GM18870 (cell line): ENCODE measurements around the gene OR2G2.

ENCODE experiments used
- ATAC-seq: cut with Tn5 transposase; IDR thresholded peaks from one replicate; pipeline ENCODE4 v1.9.1; 2021; ENCODE audit warnings: moderate library complexity; ENCODE audit not compliant: unreplicated experiment

Gene OR2G2, protein sequence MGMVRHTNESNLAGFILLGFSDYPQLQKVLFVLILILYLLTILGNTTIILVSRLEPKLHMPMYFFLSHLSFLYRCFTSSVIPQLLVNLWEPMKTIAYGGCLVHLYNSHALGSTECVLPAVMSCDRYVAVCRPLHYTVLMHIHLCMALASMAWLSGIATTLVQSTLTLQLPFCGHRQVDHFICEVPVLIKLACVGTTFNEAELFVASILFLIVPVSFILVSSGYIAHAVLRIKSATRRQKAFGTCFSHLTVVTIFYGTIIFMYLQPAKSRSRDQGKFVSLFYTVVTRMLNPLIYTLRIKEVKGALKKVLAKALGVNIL

GRCh38 chr1:247588060-247588459, at the start of gene OR2G2:
Gene OR2G2 (plus strand): TSS chr1:247588360. CDS start chr1:247588360, 0 bp downstream.
- no peak for ATAC-seq

DNA sequence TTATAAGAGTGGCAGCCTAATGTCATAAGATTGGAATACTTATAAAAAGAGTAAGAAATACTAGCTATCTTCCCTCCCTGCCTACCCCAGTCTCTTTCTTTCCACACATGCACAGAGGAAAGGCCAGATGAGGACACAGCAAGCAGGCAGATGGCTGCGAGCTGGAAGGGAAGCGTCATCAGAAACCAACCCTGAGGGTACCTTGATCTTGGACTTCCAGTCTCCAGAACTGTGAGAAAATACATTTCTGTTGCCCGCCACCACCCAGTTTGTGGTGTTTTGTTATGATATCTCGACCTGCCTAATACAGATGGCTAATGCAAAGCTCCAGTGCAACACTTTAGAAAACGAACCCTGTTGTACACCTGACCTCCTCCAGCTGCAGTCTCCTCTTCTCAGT, 49.6 kb upstream of the OR2G2 start:
- ATAC-seq = no peak

- ATAC-seq = no peak
These were observed 48.9 kb upstream of the OR2G2 start for GRCh38 chr1:247539215-247539614.

- ATAC-seq = no peak
These were observed 47.6 kb upstream of the OR2G2 start for GRCh38 chr1:247540581-247540980.

DNA sequence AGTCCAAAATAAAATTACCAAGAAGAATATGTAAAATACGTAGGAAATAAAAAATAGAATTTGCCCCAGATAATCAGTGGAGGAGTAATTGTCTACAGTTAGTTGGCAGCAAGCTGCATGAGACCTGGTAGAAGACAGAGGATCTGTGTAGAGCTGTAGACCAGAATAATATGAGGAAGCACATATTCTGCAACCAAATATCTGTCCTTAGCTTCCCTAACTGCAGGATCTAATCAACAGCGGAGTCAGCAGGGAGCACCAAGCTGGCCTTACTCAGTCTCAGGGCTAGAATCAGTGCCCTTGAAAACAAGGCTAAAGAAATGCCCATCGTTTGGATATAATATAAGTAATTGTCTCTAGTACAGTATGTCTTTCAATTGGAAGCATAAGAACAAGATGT, 45.3 kb upstream of the OR2G2 start:
- no peak for ATAC-seq

DNA sequence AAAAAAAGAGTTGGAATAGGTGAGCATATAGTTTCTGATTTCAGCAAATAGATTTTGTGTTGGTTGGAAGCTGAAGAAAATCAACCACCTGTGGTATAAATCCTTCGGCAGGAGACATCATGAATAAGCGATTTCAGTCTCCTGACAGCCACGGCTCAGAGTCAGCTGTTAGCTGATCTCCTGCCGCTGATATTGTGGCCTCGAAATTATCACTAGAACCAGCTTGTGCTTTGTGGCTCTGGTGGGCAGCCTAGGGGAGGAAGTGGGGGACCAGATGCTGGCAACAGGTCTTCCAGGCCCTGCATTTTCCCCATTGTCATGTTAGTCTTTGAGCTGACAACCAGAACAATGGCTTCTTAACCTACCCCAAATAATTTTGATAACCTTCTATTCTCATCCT, 40.1 kb upstream of the OR2G2 start:
- no peak for ATAC-seq

GRCh38 chr1:247548769-247549182, 39.4 kb upstream of the OR2G2 start, which contains the start of gene GCSAML:
Gene GCSAML (plus strand): TSS chr1:247549134. CDS start chr1:247549192, 58 bp downstream.
- ATAC-seq = no peak

DNA sequence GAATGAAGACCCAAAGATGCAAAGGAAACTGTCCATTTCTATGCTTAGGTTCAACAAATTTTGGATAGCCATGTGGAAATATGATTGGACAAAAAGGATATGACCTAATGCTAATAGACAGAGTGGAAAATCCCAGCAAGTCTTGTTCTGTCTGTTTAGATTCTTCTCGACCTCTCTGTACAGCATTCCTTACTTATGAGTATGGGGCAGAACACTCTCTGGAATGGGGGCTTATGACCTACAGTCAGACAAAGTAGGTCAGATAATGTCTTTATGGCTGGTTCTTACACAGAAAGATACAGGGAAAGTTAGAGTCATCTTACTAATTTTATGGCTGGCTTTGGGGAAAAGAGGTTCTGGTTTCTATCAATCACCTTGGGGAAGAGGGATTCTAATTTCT, 36.4 kb upstream of the OR2G2 start:
- ATAC-seq = no peak

DNA sequence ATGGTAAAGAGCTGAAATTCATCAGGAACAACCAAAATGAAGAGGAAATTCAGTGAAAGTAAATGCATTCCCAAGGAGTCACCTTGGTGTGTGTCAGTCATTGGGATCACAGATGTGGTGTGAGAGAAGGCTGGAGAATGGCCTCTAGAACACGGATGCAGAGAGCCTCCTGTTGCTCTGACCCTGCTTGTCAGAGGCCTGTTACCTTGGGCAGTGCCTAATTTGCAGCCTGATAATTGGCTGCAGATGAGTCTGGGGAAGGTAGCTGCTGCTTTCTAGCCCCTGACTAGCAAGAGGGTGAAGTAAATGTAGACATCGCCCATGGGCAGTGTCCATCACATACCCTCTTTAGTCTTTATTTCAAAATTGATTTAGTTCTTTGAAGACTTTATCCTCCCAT, 35.9 kb upstream of the OR2G2 start:
- ATAC-seq = no peak

DNA sequence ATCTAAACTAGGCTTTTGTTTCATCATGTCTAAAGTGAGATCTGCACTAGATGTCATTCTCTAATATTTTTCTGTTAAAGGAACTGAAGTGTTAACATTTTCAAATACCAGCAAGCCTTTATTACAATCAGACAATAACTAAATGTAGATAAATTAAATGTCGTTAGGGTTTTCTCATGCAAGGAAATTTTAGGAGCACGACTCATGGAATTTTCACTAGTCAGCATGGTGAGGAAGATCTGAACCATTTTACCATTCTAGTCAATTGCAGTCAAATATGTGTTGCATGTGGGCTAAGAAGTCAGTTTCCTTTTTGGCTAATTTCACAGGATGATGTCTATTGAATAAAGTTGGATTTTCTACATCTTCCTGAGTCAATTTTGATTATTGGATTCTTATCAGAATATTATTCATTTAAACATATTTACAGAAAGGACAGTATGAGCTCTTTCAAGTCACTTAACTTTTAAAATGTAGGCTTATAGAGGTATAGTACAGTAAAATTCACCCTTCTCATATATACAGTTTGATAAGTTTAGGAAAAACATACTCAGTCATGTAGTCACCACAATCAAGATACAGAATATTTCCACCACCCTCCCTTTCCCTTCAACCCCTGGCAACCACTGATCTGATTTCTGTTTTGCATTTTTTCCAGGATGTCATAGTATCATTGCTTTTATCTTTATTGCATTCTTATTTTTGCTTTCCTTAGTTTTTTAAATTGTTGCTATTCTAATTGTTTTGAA, 30.1 kb upstream of the OR2G2 start:
- no peak for ATAC-seq

GRCh38 chr1:247561711-247562110, 26.4 kb upstream of the OR2G2 start:
- ATAC-seq = no peak

- no peak for ATAC-seq
These were observed 26.0 kb upstream of the OR2G2 start for GRCh38 chr1:247562198-247562597.

DNA sequence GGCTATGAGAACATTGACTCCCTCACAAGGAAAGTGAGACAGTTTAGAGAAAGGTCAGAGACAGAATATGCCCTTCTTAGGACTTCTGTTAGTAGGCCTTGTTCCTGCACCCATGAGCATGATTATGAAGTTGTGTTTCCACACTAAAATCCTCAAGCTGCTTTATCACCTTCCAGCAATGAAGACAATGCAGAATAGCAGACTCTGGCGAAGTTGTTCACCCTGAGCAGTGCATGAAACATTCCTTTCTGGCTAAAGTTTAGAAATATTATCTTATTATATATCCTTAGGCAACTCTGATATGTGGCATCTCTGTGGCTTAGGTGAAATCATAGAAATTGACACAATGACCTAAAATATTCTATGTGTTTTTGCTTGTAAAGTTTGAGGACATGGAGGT, 13.9 kb upstream of the OR2G2 start:
- no peak for ATAC-seq

- ATAC-seq = no peak
These were observed 13.5 kb upstream of the OR2G2 start for GRCh38 chr1:247574664-247575063.

DNA sequence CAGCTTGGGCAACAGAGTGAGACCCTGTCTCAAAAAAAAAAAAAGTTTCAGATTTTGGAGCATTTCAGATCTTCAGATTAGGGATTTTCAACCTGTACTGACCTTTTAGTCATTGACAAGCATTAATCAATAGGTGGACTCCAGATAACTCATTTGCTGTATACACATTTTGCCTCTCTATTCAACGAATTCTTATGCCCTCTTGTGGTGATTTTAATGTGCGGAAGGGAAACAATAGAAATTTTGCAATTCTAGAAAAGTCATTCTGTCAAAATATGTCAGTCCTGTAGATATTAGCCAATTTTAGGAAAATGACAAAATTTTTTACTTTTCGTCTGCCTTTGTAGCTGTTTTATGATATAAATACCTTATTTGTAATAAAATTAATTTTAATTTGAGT, 11.6 kb upstream of the OR2G2 start:
- no peak for ATAC-seq

DNA sequence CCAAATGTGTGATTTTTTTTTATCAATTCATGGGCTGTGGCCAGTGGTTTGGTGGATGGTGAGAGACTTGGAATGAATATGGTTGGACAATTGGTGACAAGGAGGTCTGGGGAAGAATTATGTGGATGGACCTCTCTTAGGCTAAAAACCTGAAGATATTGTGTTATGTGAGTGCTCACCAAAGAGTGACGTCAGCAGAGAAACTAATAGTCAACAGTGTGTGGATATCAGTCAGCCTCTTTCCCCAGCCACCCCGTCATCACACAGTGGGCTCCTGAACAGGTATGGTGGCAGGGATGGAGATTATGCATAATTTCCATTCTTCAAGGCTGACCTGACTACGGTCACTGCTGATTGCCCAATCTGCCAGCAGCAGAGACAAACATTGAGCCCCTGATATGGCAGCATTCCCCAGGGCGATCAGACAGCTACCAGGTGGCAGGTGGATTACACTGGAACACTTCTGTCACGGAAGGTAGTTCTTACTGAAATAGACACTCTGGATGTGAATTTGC, 9.2 kb upstream of the OR2G2 start:
- no peak for ATAC-seq

DNA sequence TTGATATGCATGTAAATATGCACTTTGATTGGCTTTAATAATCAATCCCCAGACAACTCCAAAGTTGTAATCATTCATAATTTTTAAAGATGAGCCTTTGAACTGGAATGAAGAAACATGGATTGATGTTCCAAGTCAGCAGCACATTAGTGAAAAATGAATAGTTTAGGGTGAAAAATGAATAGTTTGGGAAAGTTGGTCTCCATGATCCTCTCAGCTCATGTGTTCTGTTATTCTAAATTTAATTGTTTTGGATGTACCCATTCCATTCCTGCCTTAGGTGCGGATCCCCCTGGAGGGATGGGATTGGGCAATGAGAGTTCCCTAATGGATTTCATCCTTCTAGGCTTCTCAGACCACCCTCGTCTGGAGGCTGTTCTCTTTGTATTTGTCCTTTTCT, 17.1 kb downstream of the OR2G2 start, which contains the start of gene OR2G3:
Gene OR2G3 (plus strand): TSS at position 301 of the 400 bp plus-strand sequence. CDS start 0 bp downstream, at position 301.
- ATAC-seq = no peak

GRCh38 chr1:247613405-247613804, 25.2 kb downstream of the OR2G2 start:
- ATAC-seq = no peak

DNA sequence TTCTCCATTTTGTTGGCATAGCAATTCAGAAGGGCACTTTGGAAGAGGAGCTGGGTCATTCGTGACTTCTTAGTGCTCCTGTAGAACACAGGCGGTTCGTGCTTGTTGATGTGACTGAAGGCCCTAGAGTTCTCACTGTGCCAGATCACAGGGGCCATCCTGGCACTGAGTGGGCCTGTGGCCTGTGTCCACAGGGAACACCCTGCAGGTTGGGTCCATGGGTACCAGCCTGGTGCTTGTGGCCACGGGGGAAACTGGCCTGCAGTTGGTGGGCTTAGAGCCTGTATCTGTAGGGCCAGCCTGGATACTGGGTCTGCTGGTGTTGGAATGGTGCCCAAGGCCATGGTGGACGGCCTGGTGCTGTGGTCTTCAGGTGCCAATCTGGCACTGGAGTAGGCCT, 26.5 kb downstream of the OR2G2 start:
- ATAC-seq = no peak

DNA sequence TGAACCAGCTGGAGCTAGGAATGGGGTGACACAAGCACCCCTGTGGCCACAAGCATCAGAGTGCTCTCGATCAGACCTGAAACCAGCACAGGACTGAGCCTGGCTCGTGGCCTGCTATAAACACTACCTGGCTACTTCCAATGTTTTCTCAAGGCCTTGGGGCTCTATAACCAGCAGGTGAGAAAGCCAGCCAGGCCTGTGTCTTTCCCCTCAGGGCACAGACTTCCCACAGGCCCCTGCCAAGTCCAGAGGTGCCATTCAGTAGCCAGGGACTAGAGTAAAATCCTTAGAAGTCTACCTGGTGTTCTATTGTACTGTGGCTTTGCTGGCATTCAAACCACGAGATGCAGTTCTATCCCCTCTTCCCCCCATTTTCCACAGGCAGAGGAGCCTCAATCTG, 39.8 kb downstream of the OR2G2 start:
- ATAC-seq = no peak

DNA sequence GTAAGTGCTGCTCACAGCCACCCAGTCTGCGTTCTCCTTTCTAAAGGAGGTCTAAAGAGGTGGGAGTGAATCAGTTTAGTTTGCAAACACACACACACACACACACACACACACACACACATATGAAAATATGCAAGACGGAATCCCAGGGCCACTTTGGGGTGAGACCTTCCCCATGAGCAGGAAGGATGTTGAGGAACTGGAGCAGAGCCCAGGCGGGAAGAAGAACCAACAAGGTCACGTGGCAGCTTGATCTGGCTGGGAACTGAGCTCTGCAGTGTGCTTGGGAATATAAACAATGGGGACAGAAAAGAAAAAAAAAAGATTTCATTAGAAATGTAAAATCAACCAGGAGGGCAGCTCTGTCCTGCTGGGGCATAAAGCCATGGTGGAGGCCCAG, 49.9 kb downstream of the OR2G2 start:
- ATAC-seq = no peak

DNA sequence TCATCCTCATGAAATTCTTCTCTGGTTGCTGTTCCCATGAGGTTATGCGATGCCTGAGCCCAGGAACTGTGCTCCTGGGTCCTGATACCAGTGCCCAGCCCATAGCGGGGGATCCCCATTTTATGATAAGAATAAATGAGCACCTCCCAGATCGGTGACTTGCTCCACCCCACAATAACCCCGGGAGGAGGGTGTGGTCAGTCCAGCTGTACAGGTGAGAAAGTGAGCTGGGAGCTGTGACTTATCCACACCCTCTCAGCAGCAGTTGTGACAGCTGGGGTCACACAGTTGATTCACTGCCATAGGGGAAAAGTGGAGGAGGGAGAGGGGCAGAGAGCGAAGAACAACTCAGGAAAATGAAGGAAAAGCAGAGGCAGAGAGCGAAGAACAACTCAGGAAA, 50.6 kb downstream of the OR2G2 start:
- no peak for ATAC-seq
